GM12878 (cell line): ENCODE data around the gene BSCL2. TPM values are rescaled to one million over a fixed set of nuclear protein-coding genes. Genes with fewer than 3 reads are reported as not detected.

Source experiments
- ATF7 ChIP-seq: fragments of 450-650 bp; IDR thresholded peaks from 2 replicates; pipeline ENCODE4 v1.6.1; 2016; ENCODE audit warnings: low read depth, mild to moderate bottlenecking
- BACH1 ChIP-seq: fragments of 450-650 bp; IDR thresholded peaks from 2 replicates; pipeline ENCODE4 v1.6.1; 2017; ENCODE audit warnings: mild to moderate bottlenecking, borderline replicate concordance
- CBFB ChIP-seq: IDR thresholded peaks from 2 replicates; pipeline ENCODE4 v1.6.1; 2016; ENCODE audit warnings: antibody characterized with exemption, low read depth
- CHD1 ChIP-seq: IDR thresholded peaks from 2 replicates; pipeline ENCODE4 v1.6.1; 2012; ENCODE audit warnings: low read depth, low read length, improper control_type of control experiment
- CHD2 ChIP-seq: IDR thresholded peaks from 2 replicates; pipeline ENCODE4 v1.6.1; 2011; ENCODE audit warnings: low read depth, low read length, improper control_type of control experiment, borderline replicate concordance
- CUX1 ChIP-seq: IDR thresholded peaks from 2 replicates; pipeline ENCODE4 v1.6.1; 2012; ENCODE audit warnings: improper control_type of control experiment, low read depth, low read length; ENCODE audit not compliant: insufficient replicate concordance
- FOXK2 ChIP-seq: fragments of 450-650 bp; IDR thresholded peaks from 2 replicates; pipeline ENCODE4 v1.6.1; 2017; ENCODE audit warnings: mild to moderate bottlenecking, moderate library complexity
- HCFC1 ChIP-seq: fragments of 150-350 bp; IDR thresholded peaks from 2 replicates; pipeline ENCODE4 v1.6.1; 2014; ENCODE audit warnings: low read length
- HDGF ChIP-seq: fragments of 450-650 bp; IDR thresholded peaks from 2 replicates; pipeline ENCODE4 v1.6.1; 2016; ENCODE audit warnings: antibody characterized with exemption
- MEF2B ChIP-seq: fragments of 450-650 bp; IDR thresholded peaks from 2 replicates; pipeline ENCODE4 v1.6.1; 2018; ENCODE audit warnings: mild to moderate bottlenecking, moderate library complexity; ENCODE audit not compliant: partially characterized antibody, poor library complexity, severe bottlenecking
- NFYA ChIP-seq: IDR thresholded peaks from 2 replicates; pipeline ENCODE4 v1.6.1; 2011; ENCODE audit warnings: low read depth, mild to moderate bottlenecking, low read length, improper control_type of control experiment, borderline replicate concordance
- NR2C1 ChIP-seq: fragments of 450-650 bp; IDR thresholded peaks from 2 replicates; pipeline ENCODE4 v1.6.1; 2017; ENCODE audit warnings: antibody characterized with exemption, mild to moderate bottlenecking, moderate library complexity
- NRF1 ChIP-seq: conservative IDR thresholded peaks from 2 replicates; pipeline ENCODE4 v1.6.1; 2011; ENCODE audit warnings: mild to moderate bottlenecking, low read depth, low read length, improper control_type of control experiment
- PML ChIP-seq: IDR thresholded peaks from 2 replicates; pipeline ENCODE4 v1.6.1; 2012; ENCODE audit warnings: low read length, inconsistent platforms
- POLR2A ChIP-seq: IDR thresholded peaks from 2 replicates; pipeline ENCODE4 v1.6.1; 2011; ENCODE audit warnings: low read depth, mild to moderate bottlenecking, low read length
- POLR2AphosphoS2 ChIP-seq: IDR thresholded peaks from 2 replicates; pipeline ENCODE4 v1.6.1; 2011; ENCODE audit warnings: low read depth, mild to moderate bottlenecking, low read length, improper control_type of control experiment, moderate library complexity
- RELB ChIP-seq: fragments of 450-650 bp; IDR thresholded peaks from 2 replicates; pipeline ENCODE4 v1.6.1; 2017; ENCODE audit warnings: low read depth, mild to moderate bottlenecking, moderate library complexity
- RUNX3 ChIP-seq: IDR thresholded peaks from 2 replicates; pipeline ENCODE4 v1.6.1; 2012; ENCODE audit warnings: low read length, inconsistent platforms
- SMARCA5 ChIP-seq: fragments of 450-650 bp; IDR thresholded peaks from 2 replicates; pipeline ENCODE4 v1.6.1; 2017; ENCODE audit warnings: mild to moderate bottlenecking
- STAT1 ChIP-seq: fragments of 450-650 bp; conservative IDR thresholded peaks from 2 replicates; pipeline ENCODE4 v1.6.1; 2014; ENCODE audit warnings: antibody characterized with exemption, mild to moderate bottlenecking
- TCF12 ChIP-seq: IDR thresholded peaks from 2 replicates; pipeline ENCODE4 v1.6.1; 2011; ENCODE audit warnings: low read depth, mild to moderate bottlenecking, low read length
- YY1 ChIP-seq: IDR thresholded peaks from 2 replicates; pipeline ENCODE4 v1.6.1; 2011; ENCODE audit warnings: low read depth, mild to moderate bottlenecking, low read length
- ZNF24 ChIP-seq: fragments of 450-650 bp; IDR thresholded peaks from 2 replicates; pipeline ENCODE4 v1.6.1; 2017; ENCODE audit warnings: antibody characterized with exemption, mild to moderate bottlenecking
- ZNF274 ChIP-seq: IDR thresholded peaks from one replicate; pipeline ENCODE4 v1.8.0; 2011; ENCODE audit not compliant: insufficient read length, insufficient read depth
- polyA plus RNA-seq, 11 experiments: library from polyadenylated mRNA; depleted of rRNA in 4 of 11; unstranded in 6 of 11; stranded (reverse) in 5 of 11; fragments of >200 nt; fragmentation: Nextera tagmentation in 4 of 11; fragmentation: Illumina TruSeq in 1 of 11; extraction: Ambion mirVana in 4 of 11; extraction: Trizol in 1 of 11; gene quantifications; 1 replicate in 1 of 11; 2 replicates in 10 of 11; pipeline versions ENCODE4 v1.2.1 to v1.2.3, GENCODE V29; 2011 to 2016; ENCODE audit warnings: inconsistent platforms in 2 of 11, missing spikeins in 2 of 11, low read depth in 1 of 11
- total RNA-seq, 4 experiments: library from RNA; depleted of rRNA in 3 of 4; stranded (reverse); fragments of >200 nt in 3 of 4; fragmentation: Illumina TruSeq in 1 of 4; extraction: Trizol in 1 of 4; gene quantifications; 2 replicates each; pipeline versions ENCODE4 v1.2.1 to v1.2.3, GENCODE V29; 2013 to 2021
- TF ChIP-seq, protein P1 (sequence below): fragments of 450-650 bp; IDR thresholded peaks from 2 replicates; pipeline ENCODE4 v1.6.1; 2014; ENCODE audit warnings: mild to moderate bottlenecking

Gene BSCL2
- total and polyA plus RNA-seq, 10 of the 15 experiments (the other 5 are each of a cell fraction or from before 2014, with no cell fraction given), result 12.3 to 57.9 (median 21.8) TPM

- TF ChIP-seq NFYA (no peak), FOXK2 (peak; percentile 39; the same call in 1 of the 2 replicates), MEF2B (peak; percentile 84), RELB (peak; percentile 92), NR2C1 (peak; percentile 98), POLR2AphosphoS2 (peak; percentile 73), NRF1 (no peak), POLR2A (peak; percentile 74), PML (peak; percentile 63), TCF12 (peak; percentile 4; the same call in 1 of the 2 replicates), ZNF274 (no peak), CUX1 (peak; percentile 3), CHD2 (peak; percentile 81), ZNF24 (no peak), CHD1 (peak; percentile 43; the same call in 1 of the 2 replicates), BACH1 (0 out of 2 replicates have a peak, but pooled peaks have one; percentile 13), HCFC1 (peak; percentile 63), ATF7 (0 out of 2 replicates have a peak, but pooled peaks have one; percentile 10), YY1 (0 out of 2 replicates have a peak, but pooled peaks have one; percentile 2), CBFB (peak; percentile 76; the same call in 1 of the 2 replicates), SMARCA5 (peak; percentile 95), RUNX3 (peak; percentile 92), HDGF (no peak), STAT1 (0 out of 2 replicates have a peak, but pooled peaks have one; percentile 30)
- TF ChIP-seq, protein P1, sequence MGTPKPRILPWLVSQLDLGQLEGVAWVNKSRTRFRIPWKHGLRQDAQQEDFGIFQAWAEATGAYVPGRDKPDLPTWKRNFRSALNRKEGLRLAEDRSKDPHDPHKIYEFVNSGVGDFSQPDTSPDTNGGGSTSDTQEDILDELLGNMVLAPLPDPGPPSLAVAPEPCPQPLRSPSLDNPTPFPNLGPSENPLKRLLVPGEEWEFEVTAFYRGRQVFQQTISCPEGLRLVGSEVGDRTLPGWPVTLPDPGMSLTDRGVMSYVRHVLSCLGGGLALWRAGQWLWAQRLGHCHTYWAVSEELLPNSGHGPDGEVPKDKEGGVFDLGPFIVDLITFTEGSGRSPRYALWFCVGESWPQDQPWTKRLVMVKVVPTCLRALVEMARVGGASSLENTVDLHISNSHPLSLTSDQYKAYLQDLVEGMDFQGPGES, result no peak
These were observed 21.2 kb upstream of the BSCL2 start, which contains the start of gene TTC9C (continued) for GRCh38 chr11:62728171-62728988.
